ENCODE results near the gene NACC1.

The NACC1 gene

DNA sequence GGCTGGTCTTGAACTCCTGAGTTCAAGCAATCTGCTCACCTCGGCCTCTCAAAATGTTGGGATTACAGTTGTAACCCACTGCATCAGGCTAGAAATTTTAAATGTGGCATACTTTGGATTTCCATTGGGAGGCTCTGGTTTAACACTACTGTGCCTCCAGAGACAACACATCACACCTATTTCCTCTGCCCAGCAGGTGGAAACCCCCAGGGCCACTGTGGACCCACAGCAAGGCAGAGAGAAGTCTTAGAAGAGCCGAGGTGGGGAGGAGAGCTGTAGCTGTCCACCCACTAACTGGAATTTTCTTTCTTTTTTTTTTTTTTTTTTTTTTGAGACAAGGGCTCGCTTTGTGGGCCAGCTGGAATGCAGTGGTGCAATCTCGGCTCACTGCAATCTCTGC is 71.5 kb downstream of the NACC1 start:
- Mint-ChIP-seq H3K27ac (peak overlapping the region; percentile 82), H3K4me1 (peaks cover 21% of the 10 kb centered on the region), H3K9me3 (no peaks in the 10 kb centered on the region), H3K4me3 (no peak overlapping the region), H3K36me3 (no peaks in the 10 kb centered on the region), H3K27me3 (no peaks in the 10 kb centered on the region)
- ATAC-seq, result no peak

Measured in stimulated activated memory B cell treated with anti-CD40 and anti-IgM and Interleukin-4, amounts not matched to agents 10 μg/mL and 1 μg/mL and 100 μg/mL, for 72 hours (primary cell).